C4-2B (cell line): Measurements from ENCODE around the gene OSBPL10.

ENCODE experiments used
- H3K27ac ChIP-seq: fragments of 450-650 bp; 2 replicates; pipeline ENCODE4 v1.5.1; 2017
- CTCF ChIP-seq: fragments of 450-650 bp; conservative IDR thresholded peaks from 2 replicates; pipeline ENCODE4 v1.5.1; 2017; ENCODE audit warnings: mild to moderate bottlenecking
- ZFX ChIP-seq: fragments of 450-650 bp; IDR thresholded peaks from 2 replicates; pipeline ENCODE4 v1.6.1; 2017

OSBPL10 gene

DNA sequence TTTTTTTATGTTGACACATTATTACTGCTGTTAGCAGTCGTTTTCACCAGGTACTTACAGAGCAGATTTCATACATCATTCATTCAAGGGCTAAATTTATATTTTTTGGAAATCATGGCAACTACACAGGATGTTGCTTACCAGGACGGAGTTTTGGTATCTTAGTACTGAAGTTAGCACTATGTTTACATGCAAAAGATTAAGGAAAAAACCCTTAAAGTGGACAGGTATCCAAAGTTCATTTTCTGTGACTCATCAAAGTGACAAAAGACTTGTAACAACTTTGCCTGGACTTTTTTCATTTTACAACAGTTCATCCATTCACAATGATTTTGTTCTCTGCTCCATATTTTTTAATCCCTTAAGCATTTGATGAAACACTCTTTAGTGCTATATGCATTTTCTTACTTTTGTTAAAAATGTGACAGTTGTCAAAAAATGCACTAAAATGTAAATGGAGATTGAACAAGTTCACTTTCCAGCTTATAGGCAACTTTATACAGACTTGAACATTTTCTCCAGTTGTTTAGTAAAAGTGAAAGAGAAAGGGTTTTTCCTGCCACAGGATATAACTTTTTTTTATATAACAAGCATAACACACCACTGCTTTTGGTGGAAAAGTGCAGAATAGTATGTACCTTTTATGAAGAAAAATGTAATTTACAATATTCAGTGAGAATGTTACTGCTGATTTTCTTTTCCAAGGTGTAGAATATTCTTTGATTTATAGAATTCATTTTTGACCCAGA is 344.2 kb downstream of the OSBPL10 start:
- no peak for TF ChIP-seq CTCF
- TF ChIP-seq ZFX: no peak
- no peak overlapping the region for H3K27ac ChIP-seq

DNA sequence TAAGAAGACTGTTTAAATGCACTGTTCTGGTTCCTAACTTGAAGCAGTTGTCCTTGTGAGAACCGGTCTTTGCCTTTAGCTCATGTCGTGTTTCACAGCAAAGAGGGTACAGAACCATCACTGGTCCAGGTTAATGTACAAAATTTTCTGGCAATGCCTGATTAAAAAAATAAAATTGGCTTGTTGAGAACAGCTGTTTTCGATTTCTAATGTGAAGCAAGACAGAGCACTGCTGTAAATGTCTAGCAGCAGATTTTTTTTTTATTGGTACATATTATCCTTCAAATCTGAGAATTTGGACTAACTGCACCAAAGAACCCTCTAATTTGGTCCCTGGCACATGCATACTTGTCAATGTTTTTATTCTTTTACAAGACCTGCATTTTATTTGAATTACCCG is 345.0 kb downstream of the OSBPL10 start:
- TF ChIP-seq ZFX: no peak
- TF ChIP-seq CTCF: no peak
- H3K27ac ChIP-seq: no peak overlapping the region

DNA sequence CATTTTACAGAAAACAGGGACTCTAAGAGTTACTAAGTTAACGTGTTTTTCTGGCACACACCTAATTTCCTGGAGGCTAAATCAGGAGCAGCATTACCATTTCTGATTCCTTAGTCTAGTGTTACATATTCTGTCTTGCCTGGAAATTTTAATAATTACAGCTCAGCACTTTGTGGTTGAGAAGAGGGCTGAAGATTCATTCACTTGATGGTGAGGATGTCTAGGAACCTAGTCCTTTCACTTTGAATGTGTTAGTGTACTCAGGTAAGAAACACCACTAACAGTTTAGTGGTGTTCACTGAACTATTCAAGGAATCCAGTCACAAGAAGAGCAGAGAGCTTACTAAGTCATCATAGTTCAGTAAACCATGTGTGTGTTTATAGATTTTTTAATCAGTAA is 345.5 kb downstream of the OSBPL10 start:
- TF ChIP-seq CTCF: no peak
- TF ChIP-seq ZFX: no peak
- no peak overlapping the region for H3K27ac ChIP-seq

DNA sequence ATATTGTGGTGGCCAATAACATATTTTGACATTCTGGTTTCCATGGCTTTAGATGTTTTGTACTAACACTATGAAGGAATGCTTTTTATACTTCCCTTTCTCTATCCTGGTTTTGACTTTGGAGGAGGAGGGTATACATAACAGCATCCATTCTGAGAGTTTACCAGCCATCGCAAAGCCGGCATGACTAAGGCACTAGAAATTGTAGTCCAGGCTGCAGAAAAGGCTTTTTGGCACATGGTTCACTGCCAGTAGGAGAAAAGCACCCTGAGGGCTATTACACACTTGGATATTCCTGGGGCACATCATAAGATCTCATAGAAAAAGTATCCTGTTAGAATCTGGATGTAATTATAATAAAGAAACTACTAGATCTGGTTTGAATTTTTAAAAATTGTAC is 346.6 kb downstream of the OSBPL10 start:
- no peak for TF ChIP-seq ZFX
- no peak for TF ChIP-seq CTCF
- H3K27ac ChIP-seq: no peak overlapping the region

DNA sequence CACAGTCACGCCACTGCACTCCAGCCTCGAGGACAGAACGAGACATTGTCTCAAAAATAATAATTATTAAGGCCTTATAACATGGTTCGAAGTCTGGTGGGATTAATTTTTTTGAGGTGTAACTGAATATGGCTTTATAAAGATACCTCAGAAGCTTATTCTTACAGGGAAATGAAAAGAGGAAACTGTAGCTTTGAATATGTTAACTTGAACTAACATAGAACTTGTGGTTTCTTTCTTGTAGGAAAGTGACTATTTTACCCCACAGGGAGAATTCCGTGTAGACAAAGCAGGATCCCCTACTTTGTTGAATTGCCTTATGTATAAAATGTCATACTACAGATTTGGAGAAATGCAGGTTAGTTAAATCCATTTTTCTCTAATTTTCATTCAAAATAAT is 352.0 kb downstream of the OSBPL10 start:
- H3K27ac ChIP-seq: no peak overlapping the region
- no peak for TF ChIP-seq CTCF

GRCh38 chr3:31625358-31625757 is 355.7 kb downstream of the OSBPL10 start:
- TF ChIP-seq ZFX (no peak), CTCF (no peak)
- no peak overlapping the region for H3K27ac ChIP-seq

- no peak overlapping the region for H3K27ac ChIP-seq
- no peak for TF ChIP-seq CTCF
- no peak for TF ChIP-seq ZFX
These were observed 356.9 kb downstream of the OSBPL10 start for GRCh38 chr3:31624083-31624709.
